CD14-positive monocyte (primary cell): ENCODE data around the gene THEMIS. TPM values are rescaled to one million over a fixed set of nuclear protein-coding genes. Genes with fewer than 3 reads are reported as not detected.

Source experiments
- DNase-seq, 3 donors: peaks; one replicate each; pipeline ENCODE4 v3.0.0-alpha.2; 2011 to 2022
- H2AFZ ChIP-seq: 2 replicates; pipeline ENCODE4 v1.6.0; 2012; ENCODE audit warnings: mild to moderate bottlenecking, low read depth, low read length, inconsistent platforms; ENCODE audit not compliant: insufficient read depth, poor library complexity, severe bottlenecking
- H3K27ac ChIP-seq, 2 donors: 1 replicate in 1 of 2; 2 replicates in 1 of 2; pipeline ENCODE4 v1.5.1; 2012 to 2013; ENCODE audit warnings: low read length in 2 of 2, control low read depth in 1 of 2, inconsistent platforms in 1 of 2, low read depth in 1 of 2, mild to moderate bottlenecking in 1 of 2
- H3K27me3 ChIP-seq, 2 donors: one replicate each; pipeline versions ENCODE4 v1.6.0 to v1.6.1; 2011 to 2013; ENCODE audit warnings: low read length in 2 of 2; ENCODE audit not compliant: control insufficient read depth in 2 of 2, insufficient read depth in 2 of 2
- H3K36me3 ChIP-seq, 2 donors: replicated peaks in 1 of 2; 1 replicate in 1 of 2; 2 replicates in 1 of 2; pipeline versions ENCODE4 v1.5.1 to v1.6.1; 2012 to 2013; ENCODE audit warnings: low read length in 2 of 2, control low read depth in 1 of 2, inconsistent platforms in 1 of 2, mild to moderate bottlenecking in 1 of 2; ENCODE audit not compliant: insufficient read depth in 2 of 2, control insufficient read depth in 1 of 2
- H3K4me1 ChIP-seq, 2 donors: 1 replicate in 1 of 2; 2 replicates in 1 of 2; pipeline versions ENCODE4 v1.5.1 to v1.6.1; 2012 to 2013; ENCODE audit warnings: low read length in 2 of 2, control low read depth in 1 of 2, inconsistent platforms in 1 of 2, mild to moderate bottlenecking in 1 of 2, moderate library complexity in 1 of 2; ENCODE audit not compliant: insufficient read depth in 2 of 2, control insufficient read depth in 1 of 2
- H3K4me2 ChIP-seq: replicated peaks from 2 replicates; pipeline ENCODE3; 2012; ENCODE audit warnings: low read length, moderate library complexity, mild to moderate bottlenecking; ENCODE audit not compliant: poor library complexity, severe bottlenecking; ENCODE audit errors: extremely low read depth
- H3K4me3 ChIP-seq, 3 experiments: fragments of 200-600 bp in 1 of 3; sonication (generic) in 1 of 3; replicated peaks in 1 of 3; 1 replicate in 2 of 3; 2 replicates in 1 of 3; pipeline ENCODE4 v1.5.1; 2011 to 2013; ENCODE audit warnings: low read length in 3 of 3, mild to moderate bottlenecking in 3 of 3, control low read depth in 2 of 3, low read depth in 2 of 3, inconsistent platforms in 1 of 3, moderate library complexity in 1 of 3
- H3K79me2 ChIP-seq: 2 replicates; pipeline ENCODE4 v1.6.0; 2012; ENCODE audit warnings: mild to moderate bottlenecking, control low read depth, inconsistent platforms, low read length, moderate library complexity; ENCODE audit not compliant: insufficient read depth
- H3K9ac ChIP-seq: 2 replicates; pipeline ENCODE4 v1.6.0; 2017; ENCODE audit warnings: low read length, mild to moderate bottlenecking; ENCODE audit not compliant: insufficient read depth, poor library complexity, severe bottlenecking
- H3K9me3 ChIP-seq, 2 donors: replicated peaks in 1 of 2; 1 replicate in 1 of 2; 2 replicates in 1 of 2; pipeline versions ENCODE4 v1.5.1 to v1.6.1; 2012 to 2013; ENCODE audit warnings: low read length in 2 of 2, control low read depth in 1 of 2; ENCODE audit not compliant: control insufficient read depth in 1 of 2, insufficient read depth in 1 of 2
- H4K20me1 ChIP-seq: 2 replicates; pipeline ENCODE4 v1.6.0; 2012; ENCODE audit warnings: mild to moderate bottlenecking, low read length, control low read depth, moderate library complexity; ENCODE audit not compliant: insufficient read depth
- H3K27ac Mint-ChIP-seq, 7 donors: one replicate each; pipeline ENCODE4 v1.8.0; 2020; ENCODE audit warnings: mild to moderate bottlenecking in 7 of 7, mixed read lengths in 7 of 7, moderate library complexity in 6 of 7, inconsistent platforms in 2 of 7
- H3K27me3 Mint-ChIP-seq, 3 donors: one replicate each; pipeline ENCODE4 v1.8.0; 2021 to 2022; ENCODE audit warnings: low read depth in 3 of 3, mild to moderate bottlenecking in 3 of 3, mixed read lengths in 3 of 3, moderate library complexity in 3 of 3, inconsistent platforms in 1 of 3
- H3K36me3 Mint-ChIP-seq, 2 donors: one replicate each; pipeline ENCODE4 v1.8.0; 2020; ENCODE audit warnings: mixed read lengths in 2 of 2, inconsistent platforms in 1 of 2, mild to moderate bottlenecking in 1 of 2
- H3K4me1 Mint-ChIP-seq: one replicate; pipeline ENCODE4 v1.8.0; 2020; ENCODE audit warnings: mild to moderate bottlenecking, mixed read lengths
- H3K4me3 Mint-ChIP-seq, 2 donors: one replicate each; pipeline ENCODE4 v1.8.0; 2020; ENCODE audit warnings: mild to moderate bottlenecking in 2 of 2, mixed read lengths in 2 of 2, moderate library complexity in 1 of 2
- H3K9me3 Mint-ChIP-seq, 7 donors: one replicate each; pipeline ENCODE4 v1.8.0; 2020 to 2022; ENCODE audit warnings: mixed read lengths in 7 of 7, mild to moderate bottlenecking in 6 of 7, moderate library complexity in 6 of 7, inconsistent platforms in 2 of 7
- CTCF ChIP-seq: fragments of 200-600 bp; IDR thresholded peaks from one replicate; pipeline ENCODE4 v1.8.0; 2022; ENCODE audit warnings: antibody characterized with exemption, mild to moderate bottlenecking
- WGBS: methylation state at CpG from one replicate; pipeline ENCODE4 v1.1.5; 2013; ENCODE audit warnings: missing lambda C conversion rate; ENCODE audit not compliant: insufficient coverage; 5-methylcytosine and 5-hydroxymethylcytosine counted together
- intact Hi-C, 2 donors: fragments of 100-400 bp; cut with micrococcal nuclease; formaldehyde crosslinking; loops; one replicate each; pipeline versions ENCODE4 v1.15.0 to v1.15.1; 2023
- polyA plus RNA-seq, 3 donors: library from polyadenylated mRNA; depleted of rRNA in 1 of 3; unstranded in 2 of 3; stranded (reverse) in 1 of 3; fragments of 300-500 nt in 2 of 3; fragments of >200 nt in 1 of 3; fragmentation: Illumina TruSeq in 2 of 3; gene quantifications; 1 replicate in 2 of 3; 2 replicates in 1 of 3; pipeline ENCODE4 v1.2.3, GENCODE V29; 2012 to 2021

THEMIS gene
- polyA plus RNA-seq, 3 donors: 0.13 to 0.16 TPM; not detected in 1

- Mint-ChIP-seq H3K4me1 (no peaks in the 10 kb centered on the region), H3K4me3 (no peak overlapping the region), H3K27ac (no peak overlapping the region), H3K36me3 (no peaks in the 10 kb centered on the region), H3K27me3 (no peaks in the 10 kb centered on the region), H3K9me3 (peaks cover 0 to 2% (median 0%) of the 10 kb centered on the region in 7 donors)
- Histone ChIP-seq H3K9ac (no peak overlapping the region), H2AFZ (no peak overlapping the region), H3K79me2 (no peaks in the 10 kb centered on the region), H3K27ac (no peak overlapping the region), H3K36me3 (no peaks in the 10 kb centered on the region), H3K4me3 (no peak overlapping the region), H3K4me1 (no peaks in the 10 kb centered on the region), H3K27me3 (no peaks in the 10 kb centered on the region), H3K4me2 (no peak overlapping the region), H3K9me3 (no peaks in the 10 kb centered on the region), H4K20me1 (no peaks in the 10 kb centered on the region)
- no peak for TF ChIP-seq CTCF
- DNase-seq: no peak
- 80% methylated on average over 1 of the region's 4 CpGs for WGBS
- intact Hi-C loops: no loop called here
Observed at GRCh38 chr6:127842562-127842961, 58.3 kb downstream of the THEMIS start.

DNA sequence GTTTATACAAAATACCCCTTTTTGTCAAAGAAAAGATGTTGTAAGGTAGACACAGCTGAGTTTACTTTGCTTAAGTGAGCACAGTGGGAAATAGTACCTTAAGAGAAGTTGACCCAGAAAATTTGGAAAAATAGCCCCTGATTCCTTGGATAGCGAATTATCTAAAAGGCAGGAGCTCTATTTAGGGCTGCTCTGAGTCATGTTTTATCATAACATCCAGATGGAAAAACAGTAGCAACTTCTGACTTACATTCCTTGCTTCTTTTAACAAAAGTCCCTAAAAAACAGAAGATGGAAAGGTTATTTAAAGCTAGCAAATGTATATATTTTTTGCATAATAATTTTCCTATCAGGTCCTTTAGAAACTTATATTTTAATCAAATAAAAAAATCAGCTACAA is 59.0 kb downstream of the THEMIS start:
- Mint-ChIP-seq H3K4me3 (no peak overlapping the region), H3K27me3 (no peaks in the 10 kb centered on the region), H3K27ac (no peak overlapping the region), H3K4me1 (no peaks in the 10 kb centered on the region), H3K9me3 (peaks cover 0 to 2% (median 0%) of the 10 kb centered on the region in 7 donors), H3K36me3 (no peaks in the 10 kb centered on the region)
- Histone ChIP-seq H3K9ac (no peak overlapping the region), H3K4me3 (no peak overlapping the region), H3K9me3 (no peaks in the 10 kb centered on the region), H3K4me1 (no peaks in the 10 kb centered on the region), H3K79me2 (no peaks in the 10 kb centered on the region), H2AFZ (no peak overlapping the region), H4K20me1 (no peaks in the 10 kb centered on the region), H3K27ac (no peak overlapping the region), H3K36me3 (no peaks in the 10 kb centered on the region), H3K27me3 (no peaks in the 10 kb centered on the region), H3K4me2 (no peak overlapping the region)
- DNase-seq: no peak
- WGBS: 80% methylated on average over 1 of the region's 1 CpG
- intact Hi-C loops: no loop called here
- TF ChIP-seq CTCF: no peak
